Central memory CD4-positive, alpha-beta T cell (primary cell): ENCODE results near the gene NPR2.

Experiments
- DNase-seq: peaks from one replicate; pipeline ENCODE4 v3.0.0; 2022

Gene NPR2

GRCh38 chr9:35834260-35835215 lies 43.1 kb downstream of the NPR2 start:
- no peak for DNase-seq

GRCh38 chr9:35835216-35835632 lies 43.8 kb downstream of the NPR2 start:
- DNase-seq, result no peak

GRCh38 chr9:35835766-35836165 lies 44.4 kb downstream of the NPR2 start:
- DNase-seq, result no peak

- no peak for DNase-seq
Measured at GRCh38 chr9:35836595-35836994, 45.2 kb downstream of the NPR2 start.

- no peak for DNase-seq
Measured at GRCh38 chr9:35839926-35840325, 48.5 kb downstream of the NPR2 start.

GRCh38 chr9:35840881-35841644 lies 49.7 kb downstream of the NPR2 start:
- DNase-seq, result no peak

- DNase-seq, result no peak
Measured at GRCh38 chr9:35841645-35841900, 50.2 kb downstream of the NPR2 start.

- no peak for DNase-seq
Measured at GRCh38 chr9:35842020-35842745, 50.8 kb downstream of the NPR2 start.

- no peak for DNase-seq
Measured at GRCh38 chr9:35842795-35843194, 51.4 kb downstream of the NPR2 start.

- DNase-seq, result peak; percentile 71
Measured at GRCh38 chr9:35844628-35845270, 53.4 kb downstream of the NPR2 start.

GRCh38 chr9:35845824-35846771 lies 54.7 kb downstream of the NPR2 start:
- no peak for DNase-seq

GRCh38 chr9:35847792-35848572 lies 56.6 kb downstream of the NPR2 start:
- no peak for DNase-seq

- no peak for DNase-seq
Measured at GRCh38 chr9:35852267-35852815, 61.0 kb downstream of the NPR2 start.

- no peak for DNase-seq
Measured at GRCh38 chr9:35852876-35853865, 61.8 kb downstream of the NPR2 start.

GRCh38 chr9:35854091-35854762 lies 62.8 kb downstream of the NPR2 start:
- DNase-seq, result no peak

- no peak for DNase-seq
Measured at GRCh38 chr9:35856206-35856605, 64.8 kb downstream of the NPR2 start.

- DNase-seq, result no peak
Measured at GRCh38 chr9:35856882-35857281, 65.5 kb downstream of the NPR2 start.

GRCh38 chr9:35858458-35858857 lies 67.1 kb downstream of the NPR2 start:
- DNase-seq, result no peak
